HepG2 (cell line): Measurements from ENCODE around the gene RPL34.

Experiments
- FOXA1 ChIP-seq, 2 experiments: fragments of 450-650 bp in 1 of 2; sonication (generic) in 1 of 2; formaldehyde crosslinking in 1 of 2; IDR thresholded peaks; 2 replicates each; pipeline versions ENCODE4 v1.4.0 to v1.6.1; 2016 to 2020; ENCODE audit warnings: missing genetic modification reagents in 1 of 2
- FOXJ3 ChIP-seq: sonication (generic); formaldehyde crosslinking; IDR thresholded peaks from 2 replicates; pipeline ENCODE4 v1.4.0; 2020; ENCODE audit warnings: missing genetic modification reagents, mild to moderate bottlenecking, borderline replicate concordance
- HNRNPLL ChIP-seq: fragments of 200-400 bp; formaldehyde crosslinking; IDR thresholded peaks from 2 replicates; pipeline ENCODE4 v1.6.1; 2017; ENCODE audit warnings: mild to moderate bottlenecking, low read depth, low read length; ENCODE audit not compliant: poor library complexity, severe bottlenecking
- IRX3 ChIP-seq: sonication (generic); formaldehyde crosslinking; IDR thresholded peaks from 2 replicates; pipeline ENCODE4 v1.8.1; 2023; ENCODE audit warnings: mild to moderate bottlenecking, low read depth, missing genetic modification reagents, borderline replicate concordance
- MAFK ChIP-seq, 2 experiments: IDR thresholded peaks in 1 of 2; conservative IDR thresholded peaks in 1 of 2; 2 replicates each; pipeline ENCODE4 v1.6.1; 2011; ENCODE audit warnings: improper control_type of control experiment in 2 of 2, low read length in 2 of 2
- PHF5A ChIP-seq: IDR thresholded peaks from one replicate; pipeline ENCODE4 v1.6.1; 2018; ENCODE audit warnings: low read depth, missing genetic modification reagents; ENCODE audit not compliant: unreplicated experiment
- ZHX2 ChIP-seq, 2 experiments: sonication (generic) in 1 of 2; formaldehyde crosslinking in 1 of 2; IDR thresholded peaks; 2 replicates each; pipeline versions ENCODE4 v1.6.1 to v1.9.0; 2014 to 2022; ENCODE audit warnings: antibody characterized with exemption in 1 of 2, borderline replicate concordance in 1 of 2, inconsistent platforms in 1 of 2, low read depth in 1 of 2, missing genetic modification reagents in 1 of 2
- ZNF232 ChIP-seq: sonication (generic); formaldehyde crosslinking; IDR thresholded peaks from 2 replicates; pipeline ENCODE4 v1.4.0; 2020; ENCODE audit warnings: missing genetic modification reagents, borderline replicate concordance

- TF ChIP-seq ZHX2 (IDR thresholded peaks at IDR 0.05; ENCODE audit: low read depth) (no peak), ZHX2 (CRISPR knock-in tag; IDR thresholded peaks at IDR 0.05; ENCODE audit: borderline replicate concordance) (no peak), IRX3 (CRISPR knock-in tag) (no peak), FOXJ3 (CRISPR knock-in tag) (no peak), PHF5A (no peak), ZNF232 (no peak), HNRNPLL (no peak), FOXA1 (IDR thresholded peaks at IDR 0.05) (no peak), FOXA1 (CRISPR knock-in tag; IDR thresholded peaks at IDR 0.05) (no peak), MAFK (conservative IDR thresholded peaks at IDR 0.05 in 1 of 2, IDR thresholded peaks at IDR 0.05 in 1 of 2; ENCODE audit: low read length in 2 of 2) (no peak)
These were observed 18.2 kb upstream of the RPL34 start for GRCh38 chr4:108602163-108602562.
